ENCODE measurements around the gene LBR. TPM values are rescaled to one million over a fixed set of nuclear protein-coding genes. Genes with fewer than 3 reads are reported as not detected.

LBR gene
- total and polyA plus RNA-seq, 2 experiments from 2014 or later: 50.6 to 91.3 TPM

GRCh38 chr1:225371366-225372010 is 56.4 kb downstream of the LBR start:
- Histone ChIP-seq H3K4me2 (no peak overlapping the region), H3K9me2 (ENCODE audit: insufficient read depth) (no peaks in the 10 kb centered on the region), H3K4me3 (no peak overlapping the region), H3F3A (replicated peaks; ENCODE audit: low read depth) (no peaks in the 10 kb centered on the region), H3K36me3 (ENCODE audit: insufficient read depth) (no peaks in the 10 kb centered on the region), H3K4me1 (ENCODE audit: insufficient read depth) (no peaks in the 10 kb centered on the region), H2AFZ (no peak overlapping the region), H3K79me2 (replicated peaks; ENCODE audit: insufficient read depth) (no peaks in the 10 kb centered on the region), H3K27ac (ENCODE audit: low read depth) (no peak overlapping the region), H4K20me1 (replicated peaks; ENCODE audit: insufficient read depth) (no peaks in the 10 kb centered on the region), H3K27me3 (ENCODE audit: insufficient read depth) (peaks cover 32% of the 10 kb centered on the region)
- TF ChIP-seq ZNF331 (CRISPR knock-in tag; IDR thresholded peaks at IDR 0.05; ENCODE audit: low read depth) (no peak), EZH2phosphoT487 (IDR thresholded peaks at IDR 0.05; ENCODE audit: unreplicated experiment) (no peak), EZH2 (IDR thresholded peaks at IDR 0.05; ENCODE audit: low read depth, unreplicated experiment) (no peak), CREB1 (CRISPR knock-in tag; IDR thresholded peaks at IDR 0.05; ENCODE audit: low read depth) (no peak), REST (IDR thresholded peaks at IDR 0.05; ENCODE audit: unreplicated experiment) (no peak), NANOG (IDR thresholded peaks at IDR 0.05; ENCODE audit: borderline replicate concordance) (no peak), JUNB (IDR thresholded peaks at IDR 0.05; ENCODE audit: unreplicated experiment) (no peak), STAT1 (IDR thresholded peaks at IDR 0.05; ENCODE audit: unreplicated experiment) (no peak), ZNF114 (CRISPR knock-in tag; IDR thresholded peaks at IDR 0.05) (no peak), POLR2AphosphoS5 (IDR thresholded peaks at IDR 0.05; ENCODE audit: low read depth) (no peak), ZNF462 (CRISPR knock-in tag; IDR thresholded peaks at IDR 0.05) (no peak)
- no peaks in the 10 kb centered on the region for H3K4me1 Mint-ChIP-seq
- no peak overlapping the region for H3K4me3 Mint-ChIP-seq
- DNase-seq (ENCODE audit: low spot score): no peak
- no peak for ATAC-seq
- no peaks in the 10 kb centered on the region for H3K36me3 Mint-ChIP-seq (ENCODE audit: low read depth)
- H3K27me3 Mint-ChIP-seq (ENCODE audit: insufficient read depth, low read depth, poor library complexity): peaks cover 9% of the 10 kb centered on the region
- no peaks in the 10 kb centered on the region for H3K9me3 Mint-ChIP-seq
- no peak overlapping the region for H3K27ac Mint-ChIP-seq

Measured in GM23338 (cell line).